ENCODE data around the gene CIC. TPM values are rescaled to one million over a fixed set of nuclear protein-coding genes. Genes with fewer than 3 reads are reported as not detected.
A peak's percentile ranks its signal among the peaks of the same experiment; 100 is the strongest.

CIC gene
- total and polyA plus RNA-seq, 2 of the 13 experiments (the other 11 are each of a cell fraction or from before 2014, with no cell fraction given): 5.9 to 8.0 TPM

DNA sequence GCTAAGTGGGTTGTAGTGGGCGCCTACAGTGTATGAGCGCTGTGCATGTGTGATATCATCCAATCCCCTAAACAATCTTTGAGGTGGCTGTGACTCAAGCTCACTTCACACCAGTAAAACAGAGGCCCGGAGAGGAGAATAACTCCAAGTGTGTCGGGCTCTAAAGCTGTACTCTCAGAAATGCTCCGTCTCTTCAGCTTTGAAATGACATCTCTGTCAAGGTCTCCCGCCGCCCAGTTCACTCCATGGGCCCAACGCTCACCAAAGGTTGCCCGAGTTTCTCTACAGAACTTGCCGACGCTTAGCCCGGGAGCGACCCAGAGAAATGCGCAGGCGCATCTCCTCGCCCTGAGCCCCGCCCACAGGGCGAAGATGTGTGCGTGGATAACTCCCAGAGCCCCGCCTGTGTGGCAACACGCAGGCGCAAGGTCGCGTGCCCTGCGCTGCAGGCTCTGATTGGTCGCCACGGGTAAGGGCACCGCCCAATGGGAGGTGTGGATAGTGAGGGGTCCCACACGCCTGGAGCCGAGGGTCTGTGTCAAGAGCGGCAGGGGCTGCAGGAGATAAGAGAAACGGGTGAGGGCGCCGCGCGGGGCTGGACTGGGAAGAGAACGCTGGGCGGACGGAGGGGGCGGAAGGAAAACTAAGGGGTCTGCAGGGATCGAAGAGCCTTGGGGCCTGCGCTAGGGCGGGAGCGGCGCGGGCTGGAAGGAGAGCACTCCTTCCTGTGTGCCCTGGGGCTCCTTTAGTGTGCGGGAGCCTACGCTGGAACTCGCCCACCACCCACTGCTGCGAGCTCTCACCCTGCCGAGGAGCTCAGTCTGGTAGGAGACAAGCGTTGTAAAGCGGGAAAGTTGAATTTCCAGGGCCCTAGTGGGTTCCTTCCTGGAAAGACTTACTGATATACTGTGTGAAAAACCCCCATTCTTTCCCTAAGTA is 49.0 kb upstream of the CIC start, which contains the start of gene ZNF526 (continued):
- TF ChIP-seq, protein P1, sequence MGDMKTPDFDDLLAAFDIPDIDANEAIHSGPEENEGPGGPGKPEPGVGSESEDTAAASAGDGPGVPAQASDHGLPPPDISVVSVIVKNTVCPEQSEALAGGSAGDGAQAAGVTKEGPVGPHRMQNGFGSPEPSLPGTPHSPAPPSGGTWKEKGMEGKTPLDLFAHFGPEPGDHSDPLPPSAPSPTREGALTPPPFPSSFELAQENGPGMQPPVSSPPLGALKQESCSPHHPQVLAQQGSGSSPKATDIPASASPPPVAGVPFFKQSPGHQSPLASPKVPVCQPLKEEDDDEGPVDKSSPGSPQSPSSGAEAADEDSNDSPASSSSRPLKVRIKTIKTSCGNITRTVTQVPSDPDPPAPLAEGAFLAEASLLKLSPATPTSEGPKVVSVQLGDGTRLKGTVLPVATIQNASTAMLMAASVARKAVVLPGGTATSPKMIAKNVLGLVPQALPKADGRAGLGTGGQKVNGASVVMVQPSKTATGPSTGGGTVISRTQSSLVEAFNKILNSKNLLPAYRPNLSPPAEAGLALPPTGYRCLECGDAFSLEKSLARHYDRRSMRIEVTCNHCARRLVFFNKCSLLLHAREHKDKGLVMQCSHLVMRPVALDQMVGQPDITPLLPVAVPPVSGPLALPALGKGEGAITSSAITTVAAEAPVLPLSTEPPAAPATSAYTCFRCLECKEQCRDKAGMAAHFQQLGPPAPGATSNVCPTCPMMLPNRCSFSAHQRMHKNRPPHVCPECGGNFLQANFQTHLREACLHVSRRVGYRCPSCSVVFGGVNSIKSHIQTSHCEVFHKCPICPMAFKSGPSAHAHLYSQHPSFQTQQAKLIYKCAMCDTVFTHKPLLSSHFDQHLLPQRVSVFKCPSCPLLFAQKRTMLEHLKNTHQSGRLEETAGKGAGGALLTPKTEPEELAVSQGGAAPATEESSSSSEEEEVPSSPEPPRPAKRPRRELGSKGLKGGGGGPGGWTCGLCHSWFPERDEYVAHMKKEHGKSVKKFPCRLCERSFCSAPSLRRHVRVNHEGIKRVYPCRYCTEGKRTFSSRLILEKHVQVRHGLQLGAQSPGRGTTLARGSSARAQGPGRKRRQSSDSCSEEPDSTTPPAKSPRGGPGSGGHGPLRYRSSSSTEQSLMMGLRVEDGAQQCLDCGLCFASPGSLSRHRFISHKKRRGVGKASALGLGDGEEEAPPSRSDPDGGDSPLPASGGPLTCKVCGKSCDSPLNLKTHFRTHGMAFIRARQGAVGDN (CRISPR knock-in tag; IDR thresholded peaks at IDR 0.05): peak; percentile 88
- TF ChIP-seq TOPORS (CRISPR knock-in tag; IDR thresholded peaks at IDR 0.05): no peak
- TF ChIP-seq, protein P2, sequence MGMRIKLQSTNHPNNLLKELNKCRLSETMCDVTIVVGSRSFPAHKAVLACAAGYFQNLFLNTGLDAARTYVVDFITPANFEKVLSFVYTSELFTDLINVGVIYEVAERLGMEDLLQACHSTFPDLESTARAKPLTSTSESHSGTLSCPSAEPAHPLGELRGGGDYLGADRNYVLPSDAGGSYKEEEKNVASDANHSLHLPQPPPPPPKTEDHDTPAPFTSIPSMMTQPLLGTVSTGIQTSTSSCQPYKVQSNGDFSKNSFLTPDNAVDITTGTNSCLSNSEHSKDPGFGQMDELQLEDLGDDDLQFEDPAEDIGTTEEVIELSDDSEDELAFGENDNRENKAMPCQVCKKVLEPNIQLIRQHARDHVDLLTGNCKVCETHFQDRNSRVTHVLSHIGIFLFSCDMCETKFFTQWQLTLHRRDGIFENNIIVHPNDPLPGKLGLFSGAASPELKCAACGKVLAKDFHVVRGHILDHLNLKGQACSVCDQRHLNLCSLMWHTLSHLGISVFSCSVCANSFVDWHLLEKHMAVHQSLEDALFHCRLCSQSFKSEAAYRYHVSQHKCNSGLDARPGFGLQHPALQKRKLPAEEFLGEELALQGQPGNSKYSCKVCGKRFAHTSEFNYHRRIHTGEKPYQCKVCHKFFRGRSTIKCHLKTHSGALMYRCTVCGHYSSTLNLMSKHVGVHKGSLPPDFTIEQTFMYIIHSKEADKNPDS (CRISPR knock-in tag; IDR thresholded peaks at IDR 0.05): no peak
- peak; percentile 42 for TF ChIP-seq HNRNPH1 (optimal IDR thresholded peaks at IDR 0.05; ENCODE audit: low read depth, low read length)
- TF ChIP-seq MAFG (CRISPR knock-in tag; IDR thresholded peaks at IDR 0.05): no peak
- TF ChIP-seq ZSCAN9 (CRISPR knock-in tag; IDR thresholded peaks at IDR 0.05; ENCODE audit: borderline replicate concordance): peak; percentile 85; the same call in 1 of the 2 replicates
- no peak for TF ChIP-seq TBL1XR1 (IDR thresholded peaks at IDR 0.05; ENCODE audit: borderline replicate concordance, low read length, partially characterized antibody)
- 0 out of 2 replicates have a peak, but pooled peaks have one; percentile 14 for TF ChIP-seq RFX3 (CRISPR knock-in tag; IDR thresholded peaks at IDR 0.05)
- TF ChIP-seq KAT8 (CRISPR knock-in tag; IDR thresholded peaks at IDR 0.05): peak; percentile 84
- peak; percentile 44; the same call in 1 of the 2 replicates for TF ChIP-seq ARHGAP35 (CRISPR knock-in tag; IDR thresholded peaks at IDR 0.05; ENCODE audit: borderline replicate concordance)
- TF ChIP-seq ZNF607 (CRISPR knock-in tag; IDR thresholded peaks at IDR 0.05; ENCODE audit: borderline replicate concordance): peak; percentile 76; the same call in 1 of the 2 replicates
- TF ChIP-seq SOX13 (IDR thresholded peaks at IDR 0.05): no peak
- TF ChIP-seq SOX13 (CRISPR knock-in tag; conservative IDR thresholded peaks at IDR 0.05 in 1 of 2, IDR thresholded peaks at IDR 0.05 in 1 of 2): 0 out of 4 replicates have a peak, but pooled peaks of 1 of the 2 experiments have one; percentile 27
- TF ChIP-seq ZBTB3 (CRISPR knock-in tag; IDR thresholded peaks at IDR 0.05; ENCODE audit: borderline replicate concordance, low read depth): no peak
- peak; percentile 79; the same call in 1 of the 2 replicates for TF ChIP-seq ZNF788 (CRISPR knock-in tag; IDR thresholded peaks at IDR 0.05; ENCODE audit: borderline replicate concordance)
- peak; percentile 84 for TF ChIP-seq ZNF792 (CRISPR knock-in tag; IDR thresholded peaks at IDR 0.05)
- 0 out of 2 replicates have a peak, but pooled peaks have one; percentile 41 for TF ChIP-seq ELF3 (CRISPR knock-in tag; IDR thresholded peaks at IDR 0.05)
- peak; percentile 74; the same call in 1 of the 2 replicates for TF ChIP-seq ZNF790 (CRISPR knock-in tag; IDR thresholded peaks at IDR 0.05; ENCODE audit: borderline replicate concordance)
- peak; percentile 61; the same call in 1 of the 2 replicates for TF ChIP-seq DR1 (CRISPR knock-in tag; IDR thresholded peaks at IDR 0.05)
- TF ChIP-seq, protein P3, sequence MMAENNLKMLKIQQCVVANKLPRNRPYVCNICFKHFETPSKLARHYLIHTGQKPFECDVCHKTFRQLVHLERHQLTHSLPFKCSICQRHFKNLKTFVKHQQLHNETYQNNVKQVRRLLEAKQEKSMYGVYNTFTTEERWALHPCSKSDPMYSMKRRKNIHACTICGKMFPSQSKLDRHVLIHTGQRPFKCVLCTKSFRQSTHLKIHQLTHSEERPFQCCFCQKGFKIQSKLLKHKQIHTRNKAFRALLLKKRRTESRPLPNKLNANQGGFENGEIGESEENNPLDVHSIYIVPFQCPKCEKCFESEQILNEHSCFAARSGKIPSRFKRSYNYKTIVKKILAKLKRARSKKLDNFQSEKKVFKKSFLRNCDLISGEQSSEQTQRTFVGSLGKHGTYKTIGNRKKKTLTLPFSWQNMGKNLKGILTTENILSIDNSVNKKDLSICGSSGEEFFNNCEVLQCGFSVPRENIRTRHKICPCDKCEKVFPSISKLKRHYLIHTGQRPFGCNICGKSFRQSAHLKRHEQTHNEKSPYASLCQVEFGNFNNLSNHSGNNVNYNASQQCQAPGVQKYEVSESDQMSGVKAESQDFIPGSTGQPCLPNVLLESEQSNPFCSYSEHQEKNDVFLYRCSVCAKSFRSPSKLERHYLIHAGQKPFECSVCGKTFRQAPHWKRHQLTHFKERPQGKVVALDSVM (CRISPR knock-in tag; IDR thresholded peaks at IDR 0.05): 0 out of 2 replicates have a peak, but pooled peaks have one; percentile 38
